Mucosa of rectum (tissue), 2 donors: Measurements from ENCODE around the gene LEPROT.

Source experiments
- H3K27ac ChIP-seq, 2 donors: one replicate each; pipeline ENCODE4 v1.7.0; 2013; ENCODE audit warnings: inconsistent platforms in 2 of 2, low read depth in 2 of 2, low read length in 2 of 2
- H3K27me3 ChIP-seq, 2 donors: one replicate each; pipeline ENCODE4 v1.7.0; 2013; ENCODE audit warnings: low read length in 2 of 2; ENCODE audit not compliant: control insufficient read depth in 2 of 2, insufficient read depth in 2 of 2
- H3K36me3 ChIP-seq, 2 donors: one replicate each; pipeline ENCODE4 v1.7.0; 2013; ENCODE audit warnings: low read length in 2 of 2; ENCODE audit not compliant: control insufficient read depth in 2 of 2, insufficient read depth in 2 of 2
- H3K4me1 ChIP-seq, 2 donors: one replicate each; pipeline ENCODE4 v1.7.0; 2013; ENCODE audit warnings: low read length in 2 of 2, mild to moderate bottlenecking in 1 of 2; ENCODE audit not compliant: control insufficient read depth in 2 of 2, insufficient read depth in 2 of 2
- H3K4me3 ChIP-seq, 2 donors: one replicate each; pipeline ENCODE4 v1.7.0; 2013; ENCODE audit warnings: low read length in 2 of 2
- H3K9ac ChIP-seq, 2 donors: one replicate each; pipeline ENCODE4 v1.7.0; 2013; ENCODE audit warnings: low read length in 2 of 2, low read depth in 1 of 2, mild to moderate bottlenecking in 1 of 2
- H3K9me3 ChIP-seq, 2 donors: one replicate each; pipeline ENCODE4 v1.7.0; 2013; ENCODE audit warnings: low read length in 2 of 2; ENCODE audit not compliant: control insufficient read depth in 2 of 2
- donor health status: healthy.
- donor health status: Normal muscosa, but diverticular disease.

Gene LEPROT

DNA sequence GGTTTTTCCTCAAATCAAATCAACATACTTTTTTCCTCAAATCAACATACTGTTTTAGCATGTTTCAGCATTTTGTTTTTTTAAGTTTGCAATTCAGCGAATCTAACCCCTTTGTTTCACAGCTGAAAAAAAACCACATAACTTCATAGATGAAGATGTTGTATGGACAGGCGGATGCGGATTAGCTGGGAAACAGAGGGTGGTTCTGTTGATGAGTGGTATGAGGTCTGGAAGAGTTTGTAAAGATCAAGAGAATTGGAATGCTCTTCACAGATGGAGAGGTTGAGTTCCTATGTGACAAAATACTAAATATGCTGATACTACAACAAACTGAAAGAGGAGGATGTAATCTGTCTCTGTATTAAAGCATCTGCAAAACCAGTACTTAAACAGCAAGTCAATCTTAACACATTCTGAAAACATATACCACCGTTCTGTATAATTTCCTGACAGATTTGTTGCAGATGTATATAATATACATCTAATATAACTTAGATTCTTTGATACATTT is 10.6 kb upstream of the LEPROT start:
- Histone ChIP-seq H3K4me1 (no peaks in the 10 kb centered on the region), H3K4me3 (no peak overlapping the region), H3K9me3 (no peaks in the 10 kb centered on the region), H3K27ac (no peak overlapping the region), H3K27me3 (no peaks in the 10 kb centered on the region), H3K9ac (no peak overlapping the region), H3K36me3 (no peaks in the 10 kb centered on the region)

DNA sequence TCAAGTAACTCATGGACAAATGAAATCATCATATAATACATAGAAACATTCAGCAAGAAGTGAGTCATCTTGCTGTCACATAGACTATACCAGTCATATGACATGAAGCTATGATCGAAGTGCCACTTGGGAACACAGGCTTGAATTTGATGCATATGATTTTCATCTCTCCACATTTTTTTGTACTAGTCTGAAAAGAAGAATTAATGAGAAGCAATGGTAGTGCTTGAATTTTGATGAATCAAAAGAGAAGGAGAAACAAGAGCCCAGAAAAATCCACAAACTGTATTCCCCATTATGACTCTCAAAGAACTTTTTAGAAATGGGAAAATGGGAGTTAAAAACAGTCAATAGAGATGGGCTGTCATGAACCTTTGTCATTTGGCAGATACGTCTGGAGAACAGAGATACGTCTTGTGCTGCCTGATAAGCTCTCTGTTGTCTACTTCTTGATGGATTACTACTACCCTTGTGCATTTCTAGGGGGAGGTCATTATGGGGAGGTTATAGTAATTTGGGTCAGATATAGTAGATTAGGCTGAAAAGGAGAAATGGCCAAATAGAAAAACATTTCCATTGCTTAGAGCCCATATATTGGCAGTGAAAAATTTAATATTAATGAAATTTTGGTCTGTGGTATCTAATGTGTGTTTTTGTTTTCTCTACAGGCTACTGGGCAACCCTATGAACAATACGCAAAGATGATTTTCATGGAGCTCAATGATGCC is 8.0 kb upstream of the LEPROT start:
- no peaks in the 10 kb centered on the region for H3K36me3 ChIP-seq
- no peak overlapping the region for H3K4me3 ChIP-seq
- H3K9ac ChIP-seq: no peak overlapping the region
- no peaks in the 10 kb centered on the region for H3K9me3 ChIP-seq
- no peaks in the 10 kb centered on the region for H3K4me1 ChIP-seq
- H3K27me3 ChIP-seq: no peaks in the 10 kb centered on the region
- no peak overlapping the region for H3K27ac ChIP-seq

DNA sequence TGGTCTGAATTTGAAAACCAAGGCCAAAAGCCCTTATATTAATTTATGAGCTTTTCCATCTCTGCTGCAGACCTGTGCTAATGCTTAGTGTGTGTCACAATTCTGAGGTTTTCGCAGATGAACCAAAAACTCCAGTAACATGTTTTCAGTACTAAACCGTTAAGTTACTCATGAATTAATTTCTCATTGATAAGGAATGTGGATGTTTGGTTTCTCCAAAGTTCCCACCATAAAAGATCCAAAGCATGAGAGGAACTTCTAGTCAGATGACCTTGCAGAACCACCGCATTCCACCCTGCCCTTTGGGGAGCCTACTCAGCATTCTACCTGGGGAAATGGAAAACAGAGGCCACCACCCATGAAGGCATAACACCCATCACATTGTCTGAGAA is 7.5 kb upstream of the LEPROT start:
- Histone ChIP-seq H3K4me3 (no peak overlapping the region), H3K4me1 (no peaks in the 10 kb centered on the region), H3K9ac (no peak overlapping the region), H3K27me3 (no peaks in the 10 kb centered on the region), H3K36me3 (no peaks in the 10 kb centered on the region), H3K27ac (no peak overlapping the region), H3K9me3 (no peaks in the 10 kb centered on the region)

DNA sequence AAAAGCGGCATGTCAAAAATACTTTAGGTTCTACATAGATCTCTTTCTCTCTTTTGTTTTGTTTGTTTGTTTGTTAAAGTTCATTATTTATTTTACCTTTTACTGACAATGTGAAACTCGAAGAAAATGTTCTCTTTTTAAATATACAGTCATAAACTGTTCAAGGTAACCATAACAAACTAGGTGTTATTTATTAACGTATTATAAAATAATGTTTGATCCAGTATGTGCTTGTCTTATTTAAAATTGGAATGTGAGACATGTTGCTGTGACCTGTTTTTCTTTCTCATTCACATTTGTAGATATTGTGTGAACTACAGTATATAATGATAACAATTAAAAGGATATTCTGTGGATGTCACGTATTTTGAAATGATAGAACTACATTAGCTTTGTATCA is 5.9 kb upstream of the LEPROT start:
- no peak overlapping the region for H3K9ac ChIP-seq
- H3K36me3 ChIP-seq: no peaks in the 10 kb centered on the region
- H3K27me3 ChIP-seq: no peaks in the 10 kb centered on the region
- H3K4me3 ChIP-seq: no peak overlapping the region
- H3K9me3 ChIP-seq: no peaks in the 10 kb centered on the region
- H3K4me1 ChIP-seq: no peaks in the 10 kb centered on the region
- no peak overlapping the region for H3K27ac ChIP-seq

DNA sequence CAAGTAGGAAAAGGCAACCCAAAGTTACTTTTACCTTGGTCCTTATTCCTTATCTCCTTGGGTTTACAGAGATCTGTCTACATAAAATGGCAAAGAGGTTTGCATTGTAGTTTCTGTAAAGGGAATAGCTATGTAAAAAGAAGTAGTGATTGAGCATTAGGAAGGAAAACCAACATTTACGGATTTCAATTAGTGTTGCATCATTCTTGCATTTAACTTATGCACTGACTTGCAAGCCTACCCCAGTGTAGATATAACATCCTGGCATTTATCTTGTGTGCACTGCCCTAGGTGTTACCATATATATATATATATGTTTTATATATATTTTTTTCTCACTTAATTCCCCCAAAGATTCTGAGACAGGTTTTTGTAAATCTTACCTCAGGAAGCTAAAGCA is 3.7 kb upstream of the LEPROT start:
- no peaks in the 10 kb centered on the region for H3K36me3 ChIP-seq
- no peak overlapping the region for H3K4me3 ChIP-seq
- H3K9ac ChIP-seq: no peak overlapping the region
- no peaks in the 10 kb centered on the region for H3K9me3 ChIP-seq
- no peaks in the 10 kb centered on the region for H3K27me3 ChIP-seq
- peaks cover 0 to 1% of the 10 kb centered on the region in 2 donors for H3K4me1 ChIP-seq
- H3K27ac ChIP-seq: no peak overlapping the region

DNA sequence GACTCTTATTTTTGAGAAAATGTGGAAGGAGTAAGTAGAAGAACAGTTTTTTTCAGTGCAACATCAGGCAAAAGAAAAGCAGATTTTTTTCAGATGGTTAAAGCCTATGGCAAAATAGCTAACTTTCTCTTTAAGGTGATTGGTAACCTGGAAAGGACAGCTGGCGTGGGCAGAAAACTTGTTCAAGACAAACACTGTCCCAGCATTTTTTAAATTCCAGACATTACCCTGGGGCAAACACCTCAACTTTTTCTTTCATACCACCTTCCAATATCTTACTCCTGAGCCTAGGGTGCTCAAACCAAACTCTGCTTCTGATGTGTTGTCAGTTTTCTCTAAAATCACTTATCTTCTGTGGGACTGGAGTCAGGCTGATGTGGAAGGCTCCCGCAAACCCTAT is 2.7 kb upstream of the LEPROT start:
- no peaks in the 10 kb centered on the region for H3K9me3 ChIP-seq
- H3K4me3 ChIP-seq: no peak overlapping the region
- H3K27ac ChIP-seq: no peak overlapping the region
- no peak overlapping the region for H3K9ac ChIP-seq
- H3K27me3 ChIP-seq: no peaks in the 10 kb centered on the region
- peaks cover 0 to 9% of the 10 kb centered on the region in 2 donors for H3K4me1 ChIP-seq
- no peaks in the 10 kb centered on the region for H3K36me3 ChIP-seq

DNA sequence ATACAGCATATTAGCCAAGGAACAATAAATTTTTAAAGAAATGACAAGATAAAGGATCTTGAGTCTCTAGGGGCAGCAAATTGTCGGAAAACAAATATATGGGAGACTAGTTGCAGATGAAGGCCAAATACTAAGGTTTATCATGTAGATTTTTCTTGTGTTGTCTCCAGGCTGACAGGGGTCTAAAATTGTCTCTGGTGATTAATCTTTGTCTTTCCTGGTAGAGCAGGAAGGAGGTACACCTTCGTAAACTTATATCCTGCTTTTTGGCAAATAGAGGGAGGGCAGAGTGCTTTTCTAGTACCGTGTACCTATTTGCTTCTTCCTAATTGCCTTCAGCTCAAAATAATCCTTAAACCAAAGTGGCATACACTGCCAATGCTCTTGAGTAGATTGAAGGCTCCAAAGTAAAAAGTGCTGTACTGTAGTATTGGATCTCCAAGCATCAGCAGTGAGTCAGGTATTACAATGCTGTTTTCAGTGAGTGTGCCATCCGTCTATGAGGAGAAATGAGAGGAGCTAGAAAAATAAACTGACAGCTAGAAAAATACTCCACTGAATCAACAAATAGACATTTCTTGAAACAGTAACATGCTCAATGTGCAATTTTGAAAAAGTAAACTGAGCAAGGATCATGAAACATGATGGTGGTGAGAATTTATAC is 1.8 kb upstream of the LEPROT start:
- no peak overlapping the region for H3K9ac ChIP-seq
- H3K9me3 ChIP-seq: no peaks in the 10 kb centered on the region
- H3K27me3 ChIP-seq: no peaks in the 10 kb centered on the region
- peak overlapping the region in 1 of 2 donors; percentile 86 for H3K4me3 ChIP-seq
- H3K4me1 ChIP-seq: peaks cover 0 to 9% of the 10 kb centered on the region in 2 donors
- no peaks in the 10 kb centered on the region for H3K36me3 ChIP-seq
- peak overlapping the region in 1 of 2 donors; percentile 96 for H3K27ac ChIP-seq

DNA sequence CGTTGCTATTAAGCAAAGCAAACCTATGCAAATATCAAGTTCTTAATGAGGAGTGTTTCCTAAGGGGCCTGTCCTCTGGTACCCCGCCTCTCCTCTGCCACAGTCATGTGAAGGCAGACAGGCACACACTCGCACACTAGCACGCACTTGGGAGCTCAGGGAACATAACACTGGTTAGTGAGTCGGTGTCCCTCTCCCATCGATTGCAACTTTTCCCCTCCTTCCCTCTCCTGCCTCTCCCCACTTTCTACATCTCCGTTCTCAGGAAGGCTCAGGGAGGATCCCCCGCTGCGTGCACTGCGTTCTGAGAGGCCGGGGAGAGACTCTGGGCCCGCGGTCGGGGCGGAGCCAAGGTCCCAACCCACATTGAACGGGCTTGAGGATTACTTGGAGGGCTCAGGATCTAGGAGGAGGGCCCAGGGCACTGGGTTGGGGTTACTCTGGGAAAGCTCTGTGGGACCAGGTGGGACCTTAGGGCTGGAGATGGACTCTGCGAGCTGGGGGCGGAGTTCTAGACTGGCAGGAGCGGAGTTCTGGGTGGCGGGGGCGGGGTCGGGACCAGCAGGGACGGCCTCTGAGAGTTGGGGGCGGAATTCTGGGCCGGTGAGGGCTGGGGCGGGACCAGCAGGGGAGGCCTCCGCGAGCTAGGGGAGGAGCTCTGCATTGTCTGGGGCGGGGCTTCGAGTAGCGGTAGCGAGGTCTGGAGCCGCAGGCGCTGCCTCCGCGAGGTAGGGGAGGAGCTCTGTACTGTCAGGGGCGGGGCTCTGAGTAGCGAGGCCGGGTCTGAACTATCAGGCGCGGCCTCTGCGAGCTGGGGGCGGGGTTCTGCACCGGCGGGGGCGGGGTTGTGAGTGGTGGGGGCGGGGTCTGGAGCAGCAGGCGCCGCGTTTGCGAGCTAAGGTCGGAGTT is 533 bp upstream of the LEPROT start:
- Histone ChIP-seq H3K27ac (peak overlapping the region; percentile 86 to 96), H3K4me3 (peak overlapping the region; percentile 82 to 86), H3K9me3 (no peaks in the 10 kb centered on the region)

DNA sequence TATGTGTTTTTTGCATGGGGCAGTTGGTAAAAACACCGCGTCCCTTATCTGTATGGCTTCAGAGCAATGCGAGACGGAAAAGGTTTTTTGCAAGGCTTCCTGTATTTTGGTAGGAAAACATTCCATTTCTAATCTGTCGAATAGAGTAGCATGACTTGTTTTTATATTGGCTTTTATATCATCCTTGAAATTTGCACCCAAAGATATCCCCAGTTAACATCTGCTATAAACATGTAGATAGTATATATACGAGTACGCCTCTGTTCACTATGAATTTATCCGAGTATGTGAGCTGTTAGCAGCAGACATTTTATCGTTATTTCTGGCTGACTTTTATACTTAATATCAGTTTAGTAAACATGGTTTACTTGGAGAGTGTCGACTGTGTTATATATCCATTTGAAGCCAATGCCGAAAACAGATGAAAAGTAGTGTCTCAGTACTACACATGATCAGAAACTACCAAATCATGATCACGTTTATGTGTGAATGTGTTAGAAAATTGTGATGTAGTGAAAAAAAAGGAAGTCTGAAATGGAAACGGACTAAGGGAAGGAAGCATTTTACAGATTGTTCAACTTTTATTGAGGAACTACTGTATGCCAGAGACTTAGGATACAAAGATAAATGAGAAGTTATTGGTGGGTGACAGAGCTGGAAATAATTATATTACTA is 1.0 kb downstream of the LEPROT start:
- Histone ChIP-seq H3K36me3 (peaks cover 10 to 14% of the 10 kb centered on the region in 2 donors), H3K4me3 (peak overlapping the region; percentile 82 to 89), H3K9ac (peak overlapping the region; percentile 93 to 97), H3K4me1 (peaks cover 0 to 11% of the 10 kb centered on the region in 2 donors), H3K27ac (peak overlapping the region; percentile 95 to 96), H3K9me3 (no peaks in the 10 kb centered on the region), H3K27me3 (no peaks in the 10 kb centered on the region)

More for the DNA sequence above, 533 bp upstream of the LEPROT start:
- no peaks in the 10 kb centered on the region for H3K36me3 ChIP-seq
- no peaks in the 10 kb centered on the region for H3K27me3 ChIP-seq
- peak overlapping the region; percentile 48 to 80 for H3K9ac ChIP-seq
- peaks cover 0 to 11% of the 10 kb centered on the region in 2 donors for H3K4me1 ChIP-seq
